Measurements from ENCODE around the gene MAP3K4. TPM values are rescaled to one million over a fixed set of nuclear protein-coding genes. Genes with fewer than 3 reads are reported as not detected.

Gene MAP3K4
- total RNA-seq, 1 experiment from 2014 or later: 54.3 TPM

DNA sequence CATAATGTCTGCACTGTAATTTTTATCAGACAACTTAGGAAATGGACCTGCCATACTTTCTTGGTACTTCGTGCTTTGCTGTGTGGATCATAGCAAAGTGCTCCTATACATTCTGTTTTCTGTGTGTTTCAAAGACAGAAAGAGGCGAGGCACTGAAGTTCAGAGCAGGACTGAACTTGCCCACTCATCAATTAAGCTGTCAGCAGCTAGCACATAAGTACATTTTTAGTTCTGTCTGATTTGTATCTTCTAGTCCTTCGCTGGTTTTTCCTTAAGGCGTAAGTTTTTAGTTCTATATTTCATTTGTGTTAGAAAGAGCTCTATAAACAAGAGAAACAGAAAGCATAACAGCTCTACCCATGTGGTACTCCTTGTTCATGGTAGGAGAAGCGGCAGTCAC lies 42.1 kb downstream of the MAP3K4 start:
- H3K27ac ChIP-seq (ENCODE audit: insufficient read length, low read depth, low read length): no peak overlapping the region
- H3K4me1 ChIP-seq (ENCODE audit: insufficient read depth, low read length): peaks cover 3% of the 10 kb centered on the region; the same call in 1 of the 2 replicates
- H4K91ac ChIP-seq (ENCODE audit: insufficient read length, low read depth, low read length): no peak overlapping the region
- H3K36me3 Mint-ChIP-seq (ENCODE audit: insufficient read depth in 1 of 3, low read depth in 3 of 3): peaks cover 4 to 7% (median 7%) of the 10 kb centered on the region in 3 experiments; a peak in 5 of 7 replicates
- H3K18ac ChIP-seq (ENCODE audit: insufficient read length, low read depth, low read length): no peak overlapping the region
- H3K9me3 Mint-ChIP-seq: no peaks in the 10 kb centered on the region
- no peak overlapping the region for H3K4me2 ChIP-seq (ENCODE audit: insufficient read depth, insufficient read length, low read length)
- no peak overlapping the region for H3K14ac ChIP-seq (ENCODE audit: insufficient read depth, low read length)
- WGBS (ENCODE audit: extremely low coverage, insufficient read length, low lambda C conversion rate): no CpG with 5 or more reads among the region's 5 CpGs
- no peak overlapping the region for H2AFZ ChIP-seq (ENCODE audit: low read length)
- H3K27me3 ChIP-seq (ENCODE audit: insufficient read depth, low read length): no peaks in the 10 kb centered on the region
- no peak overlapping the region for H4K8ac ChIP-seq (replicated peaks; ENCODE audit: insufficient read length, low read depth, low read length)
- H2AK5ac ChIP-seq (ENCODE audit: insufficient read length, low read length): no peak overlapping the region
- H2BK120ac ChIP-seq (ENCODE audit: low read depth, low read length, poor library complexity, severe bottlenecking): no peak overlapping the region
- H2BK12ac ChIP-seq (ENCODE audit: insufficient read length, low read depth, low read length): no peak overlapping the region
- H3K27ac Mint-ChIP-seq: 0 out of 7 replicates have a peak overlapping the region, but pooled peaks of 1 of the 3 experiments have one; percentile 79
- H3K23ac ChIP-seq (ENCODE audit: insufficient read length, low read depth, low read length): no peak overlapping the region
- H3T11ph ChIP-seq (ENCODE audit: low read length): no peak overlapping the region
- H3K79me1 ChIP-seq (ENCODE audit: insufficient read depth, low read depth, low read length, poor library complexity, severe bottlenecking): no peaks in the 10 kb centered on the region
- H2BK20ac ChIP-seq (ENCODE audit: low read depth, low read length, poor library complexity, severe bottlenecking): no peak overlapping the region
- H3K27me3 Mint-ChIP-seq (ENCODE audit: low read depth): no peaks in the 10 kb centered on the region
- no peak for DNase-seq
- no peaks in the 10 kb centered on the region for H3K9me3 ChIP-seq (ENCODE audit: control insufficient read depth, low read depth, low read length)
- H3K4me1 Mint-ChIP-seq: peaks cover 25 to 40% of the 10 kb centered on the region in 2 experiments
- no peaks in the 10 kb centered on the region for H3K23me2 ChIP-seq (ENCODE audit: insufficient read length, low read depth, low read length, poor library complexity, severe bottlenecking)
- H4K20me1 ChIP-seq (ENCODE audit: control insufficient read depth, insufficient read depth, insufficient read length): no peaks in the 10 kb centered on the region
- no peak overlapping the region for H2BK5ac ChIP-seq (ENCODE audit: insufficient read length, low read length)
- H3K79me2 ChIP-seq (ENCODE audit: insufficient read depth, low read length): no peaks in the 10 kb centered on the region
- H3K56ac ChIP-seq (ENCODE audit: insufficient read length, low read depth, low read length): no peak overlapping the region
- no peak overlapping the region for H2BK15ac ChIP-seq (ENCODE audit: low read depth, low read length)
- H3K4me3 Mint-ChIP-seq: no peak overlapping the region
- no peak overlapping the region for H3K4ac ChIP-seq (ENCODE audit: low read depth, low read length)
- no peak overlapping the region for H3K9ac ChIP-seq (ENCODE audit: extremely low read depth, insufficient read length, low read length)
- TF ChIP-seq, protein P1, sequence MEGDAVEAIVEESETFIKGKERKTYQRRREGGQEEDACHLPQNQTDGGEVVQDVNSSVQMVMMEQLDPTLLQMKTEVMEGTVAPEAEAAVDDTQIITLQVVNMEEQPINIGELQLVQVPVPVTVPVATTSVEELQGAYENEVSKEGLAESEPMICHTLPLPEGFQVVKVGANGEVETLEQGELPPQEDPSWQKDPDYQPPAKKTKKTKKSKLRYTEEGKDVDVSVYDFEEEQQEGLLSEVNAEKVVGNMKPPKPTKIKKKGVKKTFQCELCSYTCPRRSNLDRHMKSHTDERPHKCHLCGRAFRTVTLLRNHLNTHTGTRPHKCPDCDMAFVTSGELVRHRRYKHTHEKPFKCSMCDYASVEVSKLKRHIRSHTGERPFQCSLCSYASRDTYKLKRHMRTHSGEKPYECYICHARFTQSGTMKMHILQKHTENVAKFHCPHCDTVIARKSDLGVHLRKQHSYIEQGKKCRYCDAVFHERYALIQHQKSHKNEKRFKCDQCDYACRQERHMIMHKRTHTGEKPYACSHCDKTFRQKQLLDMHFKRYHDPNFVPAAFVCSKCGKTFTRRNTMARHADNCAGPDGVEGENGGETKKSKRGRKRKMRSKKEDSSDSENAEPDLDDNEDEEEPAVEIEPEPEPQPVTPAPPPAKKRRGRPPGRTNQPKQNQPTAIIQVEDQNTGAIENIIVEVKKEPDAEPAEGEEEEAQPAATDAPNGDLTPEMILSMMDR (conservative IDR thresholded peaks at IDR 0.05): no peak
- H4K5ac ChIP-seq (ENCODE audit: insufficient read length, low read depth, low read length): no peak overlapping the region
